WI38 (cell line): ENCODE results near the gene EXD2.

ENCODE experiments used
- H3K4me3 ChIP-seq: 2 replicates; pipeline ENCODE4 v1.5.1; 2011; ENCODE audit warnings: low read depth, mild to moderate bottlenecking, control low read depth, low read length
- TF ChIP-seq, protein P1 (sequence below): IDR thresholded peaks from 2 replicates; pipeline ENCODE4 v1.5.1; 2012; ENCODE audit warnings: low read depth, mild to moderate bottlenecking, control low read depth, low read length

Gene EXD2

GRCh38 chr14:69191340-69192111 lies at the start of gene EXD2:
EXD2 (plus strand) TSS chr14:69191498; CDS start chr14:69209471, 17,973 bp downstream.
- peak within 1 kb of the TSS; percentile 68 for H3K4me3 ChIP-seq
- TF ChIP-seq, protein P1, sequence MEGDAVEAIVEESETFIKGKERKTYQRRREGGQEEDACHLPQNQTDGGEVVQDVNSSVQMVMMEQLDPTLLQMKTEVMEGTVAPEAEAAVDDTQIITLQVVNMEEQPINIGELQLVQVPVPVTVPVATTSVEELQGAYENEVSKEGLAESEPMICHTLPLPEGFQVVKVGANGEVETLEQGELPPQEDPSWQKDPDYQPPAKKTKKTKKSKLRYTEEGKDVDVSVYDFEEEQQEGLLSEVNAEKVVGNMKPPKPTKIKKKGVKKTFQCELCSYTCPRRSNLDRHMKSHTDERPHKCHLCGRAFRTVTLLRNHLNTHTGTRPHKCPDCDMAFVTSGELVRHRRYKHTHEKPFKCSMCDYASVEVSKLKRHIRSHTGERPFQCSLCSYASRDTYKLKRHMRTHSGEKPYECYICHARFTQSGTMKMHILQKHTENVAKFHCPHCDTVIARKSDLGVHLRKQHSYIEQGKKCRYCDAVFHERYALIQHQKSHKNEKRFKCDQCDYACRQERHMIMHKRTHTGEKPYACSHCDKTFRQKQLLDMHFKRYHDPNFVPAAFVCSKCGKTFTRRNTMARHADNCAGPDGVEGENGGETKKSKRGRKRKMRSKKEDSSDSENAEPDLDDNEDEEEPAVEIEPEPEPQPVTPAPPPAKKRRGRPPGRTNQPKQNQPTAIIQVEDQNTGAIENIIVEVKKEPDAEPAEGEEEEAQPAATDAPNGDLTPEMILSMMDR = no peak

DNA sequence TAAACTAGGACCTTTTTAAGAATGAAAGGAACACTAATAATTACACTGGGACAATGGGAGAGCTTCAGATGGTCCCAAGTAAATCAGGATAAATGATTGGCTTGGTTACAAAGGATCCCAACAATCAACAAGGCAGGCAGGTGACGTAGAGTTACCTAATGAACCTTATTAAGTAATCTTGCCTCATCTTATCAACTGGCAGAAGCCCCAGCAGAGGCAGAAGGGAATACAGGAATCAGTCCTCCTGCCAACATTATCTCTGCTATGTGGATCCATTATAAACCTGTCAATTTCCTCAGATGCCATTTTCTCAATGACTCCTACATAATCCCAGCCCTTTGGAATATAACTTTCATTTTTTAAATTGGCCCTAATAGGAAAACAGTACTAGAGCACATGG lies 49.7 kb upstream of the EXD2 start:
- TF ChIP-seq, protein P1 = no peak
- H3K4me3 ChIP-seq = no peak overlapping the region

- TF ChIP-seq, protein P1 = no peak
- no peak overlapping the region for H3K4me3 ChIP-seq
Measured at GRCh38 chr14:69142101-69142500, 49.2 kb upstream of the EXD2 start.

- TF ChIP-seq, protein P1 = no peak
- no peak overlapping the region for H3K4me3 ChIP-seq
Measured at GRCh38 chr14:69149461-69150244, 41.6 kb upstream of the EXD2 start.

DNA sequence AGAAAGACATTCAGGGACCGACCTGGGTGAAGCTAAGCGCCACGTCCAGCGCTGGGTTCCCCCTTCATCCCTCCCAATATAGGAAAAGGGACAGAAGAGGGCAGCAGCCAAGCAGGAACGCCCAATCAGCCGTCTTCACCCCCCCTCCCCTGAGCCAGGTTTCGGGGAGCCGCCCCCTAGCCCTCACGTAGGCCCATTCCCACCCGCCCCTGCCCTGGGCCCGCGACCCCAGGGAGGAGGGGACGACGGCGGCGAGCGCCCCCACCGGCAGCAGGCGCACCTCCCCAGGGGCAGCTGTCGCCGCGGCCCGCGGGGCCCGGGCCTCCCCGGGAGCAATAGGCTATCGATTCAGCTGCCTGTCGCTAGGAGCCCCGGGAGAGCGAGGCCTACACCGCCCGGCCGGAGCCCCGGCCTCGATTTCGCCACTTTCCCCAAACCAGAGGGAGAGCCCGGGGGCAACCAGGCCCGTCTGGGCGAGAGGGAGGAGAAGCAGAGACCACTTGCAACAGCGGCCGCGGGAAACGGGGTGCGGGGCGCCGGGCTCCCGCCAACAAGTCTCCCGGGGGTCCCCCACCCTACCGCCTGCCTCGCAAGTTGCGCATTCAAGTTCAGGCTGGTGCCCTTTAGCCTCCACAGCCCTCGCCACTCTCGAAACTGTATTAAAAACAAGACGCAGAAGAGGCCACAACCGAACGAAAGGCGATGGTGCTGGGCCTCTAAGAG lies 39.7 kb upstream of the EXD2 start:
- TF ChIP-seq, protein P1 = peak; percentile 39
- peak overlapping the region; percentile 89 for H3K4me3 ChIP-seq

- peak overlapping the region; percentile 89 for H3K4me3 ChIP-seq
- TF ChIP-seq, protein P1 = no peak
Measured at GRCh38 chr14:69152181-69152901, 39.0 kb upstream of the EXD2 start.
